Chondrocyte (in vitro differentiated cells): Measurements from ENCODE around the gene PREX1. TPM values are rescaled to one million over a fixed set of nuclear protein-coding genes. Genes with fewer than 3 reads are reported as not detected.

Source experiments
- DNase-seq: peaks from one replicate; pipeline ENCODE4 v3.0.0; 2021; ENCODE audit warnings: mixed read lengths, low spot score
- H3K27ac Mint-ChIP-seq: one replicate; pipeline ENCODE4 v1.8.0; 2021; ENCODE audit warnings: mild to moderate bottlenecking, moderate library complexity, mixed read lengths; ENCODE audit not compliant: unreplicated experiment
- H3K27me3 Mint-ChIP-seq: 2 replicates; pipeline ENCODE4 v1.8.0; 2021; ENCODE audit warnings: low read depth, mixed read lengths
- H3K36me3 Mint-ChIP-seq: 2 replicates; pipeline ENCODE4 v1.8.0; 2021; ENCODE audit warnings: low read depth, mixed read lengths
- H3K4me1 Mint-ChIP-seq: 2 replicates; pipeline ENCODE4 v1.8.0; 2021; ENCODE audit warnings: low read depth, mild to moderate bottlenecking, mixed read lengths
- H3K4me3 Mint-ChIP-seq: one replicate; pipeline ENCODE4 v1.8.0; 2021; ENCODE audit warnings: mild to moderate bottlenecking, moderate library complexity, mixed read lengths; ENCODE audit not compliant: unreplicated experiment
- H3K9me3 Mint-ChIP-seq: 2 replicates; pipeline ENCODE4 v1.8.0; 2021; ENCODE audit warnings: low read depth, mixed read lengths
- total RNA-seq: library from RNA; stranded (reverse); gene quantifications from 3 replicates; pipeline ENCODE4 v1.2.1, GENCODE V29; 2021
- TF ChIP-seq, protein P1 (sequence below): fragments of 200-600 bp; sonication (generic); IDR thresholded peaks from 2 replicates; pipeline ENCODE4 v1.5.0; 2021; ENCODE audit warnings: antibody characterized with exemption, mild to moderate bottlenecking, moderate library complexity

The PREX1 gene
- total RNA-seq, 1 donor from 2014 or later: 3.0 TPM

DNA sequence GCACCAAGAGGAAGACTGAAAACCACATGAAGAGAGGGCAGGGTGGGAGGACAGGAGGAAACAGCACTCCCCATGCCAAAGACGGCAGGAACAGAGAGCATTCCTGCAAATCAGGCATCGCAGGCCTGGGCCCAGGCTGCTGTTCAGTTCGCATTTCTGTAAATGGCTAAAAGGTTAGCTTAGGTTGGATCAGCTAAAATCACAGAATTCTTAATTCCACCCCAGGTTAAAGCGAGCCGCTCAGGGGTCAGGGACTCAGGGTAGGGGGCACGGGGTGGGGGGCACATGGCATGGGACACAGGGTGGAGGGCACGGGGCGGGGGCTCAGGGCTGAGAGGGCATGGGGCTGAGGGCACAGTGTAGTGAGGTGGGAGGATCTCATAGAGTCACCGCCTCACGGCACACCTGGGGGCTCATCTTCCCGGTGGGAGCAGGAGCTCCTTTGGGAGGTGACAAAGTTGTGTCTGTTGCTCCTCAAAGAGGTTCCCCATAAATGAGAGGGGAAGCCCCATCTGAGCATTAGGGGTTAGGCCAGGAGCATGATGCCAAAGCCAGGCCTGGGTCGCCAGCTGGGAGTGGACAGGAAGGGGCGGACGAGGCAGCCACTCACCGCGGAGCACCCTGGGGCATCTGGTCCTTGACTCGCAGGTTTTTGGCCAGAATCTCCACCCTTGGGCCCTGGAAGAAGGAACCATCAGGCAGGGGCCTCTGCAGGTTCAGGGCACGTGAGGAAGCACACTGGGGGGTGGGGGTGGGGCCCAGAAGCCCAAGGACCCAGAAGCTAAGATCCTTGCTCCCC lies 200.7 kb downstream of the PREX1 start:
- DNase-seq: peak; percentile 68
- Mint-ChIP-seq H3K9me3 (no peaks in the 10 kb centered on the region), H3K36me3 (peaks cover 3% of the 10 kb centered on the region), H3K27ac (no peak overlapping the region), H3K27me3 (no peaks in the 10 kb centered on the region), H3K4me3 (no peak overlapping the region), H3K4me1 (peaks cover 5% of the 10 kb centered on the region)
- TF ChIP-seq, protein P1, sequence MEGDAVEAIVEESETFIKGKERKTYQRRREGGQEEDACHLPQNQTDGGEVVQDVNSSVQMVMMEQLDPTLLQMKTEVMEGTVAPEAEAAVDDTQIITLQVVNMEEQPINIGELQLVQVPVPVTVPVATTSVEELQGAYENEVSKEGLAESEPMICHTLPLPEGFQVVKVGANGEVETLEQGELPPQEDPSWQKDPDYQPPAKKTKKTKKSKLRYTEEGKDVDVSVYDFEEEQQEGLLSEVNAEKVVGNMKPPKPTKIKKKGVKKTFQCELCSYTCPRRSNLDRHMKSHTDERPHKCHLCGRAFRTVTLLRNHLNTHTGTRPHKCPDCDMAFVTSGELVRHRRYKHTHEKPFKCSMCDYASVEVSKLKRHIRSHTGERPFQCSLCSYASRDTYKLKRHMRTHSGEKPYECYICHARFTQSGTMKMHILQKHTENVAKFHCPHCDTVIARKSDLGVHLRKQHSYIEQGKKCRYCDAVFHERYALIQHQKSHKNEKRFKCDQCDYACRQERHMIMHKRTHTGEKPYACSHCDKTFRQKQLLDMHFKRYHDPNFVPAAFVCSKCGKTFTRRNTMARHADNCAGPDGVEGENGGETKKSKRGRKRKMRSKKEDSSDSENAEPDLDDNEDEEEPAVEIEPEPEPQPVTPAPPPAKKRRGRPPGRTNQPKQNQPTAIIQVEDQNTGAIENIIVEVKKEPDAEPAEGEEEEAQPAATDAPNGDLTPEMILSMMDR: no peak

DNA sequence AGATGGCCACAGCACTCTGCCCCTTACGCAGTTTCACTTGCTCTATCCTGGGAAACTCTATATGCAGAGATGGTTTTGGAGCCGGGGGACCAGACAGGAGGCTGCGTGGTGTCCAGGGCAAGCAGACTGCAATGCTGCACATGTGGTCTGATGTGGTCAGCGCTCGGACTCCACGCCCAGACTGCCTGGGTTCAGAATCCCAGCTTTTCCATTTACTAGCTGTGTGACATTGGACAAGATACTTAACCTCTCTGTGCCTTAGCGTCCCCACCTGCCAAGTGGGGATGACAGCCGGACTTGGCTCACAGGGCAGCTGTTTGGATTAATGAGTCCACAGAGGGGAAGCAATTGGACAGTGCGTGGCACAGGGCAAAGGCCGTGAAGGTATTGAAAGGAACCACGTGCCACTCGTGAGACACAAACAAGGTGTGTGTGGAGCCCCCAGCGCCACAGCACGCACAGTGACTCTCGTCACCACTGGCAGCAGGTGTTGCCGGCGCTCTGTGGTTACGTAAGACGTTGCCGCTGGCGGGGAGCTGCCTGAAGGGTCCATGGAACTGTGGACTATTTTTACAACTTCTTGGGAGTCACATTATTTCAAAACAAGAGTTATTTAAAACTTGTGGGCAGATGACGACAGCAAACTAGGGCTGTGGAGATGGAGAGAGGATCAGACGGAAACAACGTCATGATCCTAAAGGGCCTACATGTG lies 201.4 kb downstream of the PREX1 start:
- TF ChIP-seq, protein P1: no peak
- H3K36me3 Mint-ChIP-seq: peaks cover 3% of the 10 kb centered on the region
- no peaks in the 10 kb centered on the region for H3K9me3 Mint-ChIP-seq
- H3K27me3 Mint-ChIP-seq: no peaks in the 10 kb centered on the region
- no peak overlapping the region for H3K4me3 Mint-ChIP-seq
- H3K4me1 Mint-ChIP-seq: peaks cover 9% of the 10 kb centered on the region
- H3K27ac Mint-ChIP-seq: no peak overlapping the region
- peak; percentile 88 for DNase-seq

- no peak overlapping the region for H3K27ac Mint-ChIP-seq
- TF ChIP-seq, protein P1: no peak
- H3K27me3 Mint-ChIP-seq: no peaks in the 10 kb centered on the region
- H3K4me1 Mint-ChIP-seq: peaks cover 20% of the 10 kb centered on the region
- no peaks in the 10 kb centered on the region for H3K9me3 Mint-ChIP-seq
- no peaks in the 10 kb centered on the region for H3K36me3 Mint-ChIP-seq
- H3K4me3 Mint-ChIP-seq: no peak overlapping the region
- peak; percentile 82 for DNase-seq
These were observed 202.5 kb downstream of the PREX1 start for GRCh38 chr20:48625136-48625900.

GRCh38 chr20:48624315-48625020 lies 203.3 kb downstream of the PREX1 start:
- Mint-ChIP-seq H3K27ac (no peak overlapping the region), H3K4me1 (peaks cover 28% of the 10 kb centered on the region)

More at GRCh38 chr20:48624315-48625020, 203.3 kb downstream of the PREX1 start:
- H3K9me3 Mint-ChIP-seq: no peaks in the 10 kb centered on the region
- DNase-seq: peak; percentile 72
- no peak overlapping the region for H3K4me3 Mint-ChIP-seq
- no peaks in the 10 kb centered on the region for H3K27me3 Mint-ChIP-seq
- H3K36me3 Mint-ChIP-seq: no peaks in the 10 kb centered on the region
- TF ChIP-seq, protein P1: no peak
